OCI-LY7 (cell line): Measurements from ENCODE around the gene GSN. TPM values are rescaled to one million over a fixed set of nuclear protein-coding genes. Genes with fewer than 3 reads are reported as not detected.

ENCODE experiments used
- BruUV-seq: library from RNA; stranded (reverse); fragments of 400-500 nt; replicated peaks from 2 replicates; lab custom pipeline; 2021; lab: Mats Ljungman, UMichigan
- CTCF ChIA-PET: fragments of 300-600 bp; sonication (Branson Sonifier 250); formaldehyde crosslinking; loops from one replicate; lab custom pipeline; 2022; ENCODE audit warnings: antibody characterized with exemption; ENCODE audit not compliant: unreplicated experiment; lab: Charles Lee
- POLR2A ChIA-PET: fragments of 300-600 bp; sonication (Branson Sonifier 250); formaldehyde crosslinking; loops from one replicate; lab custom pipeline; 2022; ENCODE audit warnings: antibody characterized with exemption; lab: Charles Lee
- DNase-seq: peaks from one replicate; pipeline ENCODE4 v3.0.0-alpha.2; 2015; ENCODE audit warnings: low spot score
- H2AFZ ChIP-seq: fragments of 200-600 bp; sonication (generic), shearing (Covaris generic); 2 replicates; pipeline ENCODE4 v1.6.1; 2014; ENCODE audit warnings: mild to moderate bottlenecking, antibody characterized with exemption, low read length, moderate library complexity
- H3K27ac ChIP-seq: fragments of 200-600 bp; sonication (generic); 2 replicates; pipeline ENCODE4 v1.5.1; 2014; ENCODE audit warnings: mixed run types, low read depth, mild to moderate bottlenecking, moderate library complexity, low read length, inconsistent platforms; ENCODE audit not compliant: poor library complexity, severe bottlenecking
- H3K36me3 ChIP-seq: fragments of 200-600 bp; sonication (generic); 2 replicates; pipeline ENCODE4 v1.6.1; 2014; ENCODE audit warnings: mild to moderate bottlenecking, antibody characterized with exemption, low read length, moderate library complexity, mixed read lengths; ENCODE audit not compliant: insufficient read depth
- H3K4me1 ChIP-seq: fragments of 200-600 bp; sonication (generic); 2 replicates; pipeline ENCODE4 v1.5.1; 2014; ENCODE audit warnings: mild to moderate bottlenecking, low read length; ENCODE audit not compliant: insufficient read depth, poor library complexity, severe bottlenecking
- H3K4me2 ChIP-seq: fragments of 200-600 bp; sonication (generic); 2 replicates; pipeline ENCODE4 v1.6.1; 2014; ENCODE audit warnings: mild to moderate bottlenecking, low read length
- H3K4me3 ChIP-seq: fragments of 200-600 bp; sonication (generic); 2 replicates; pipeline ENCODE4 v1.5.1; 2014; ENCODE audit warnings: mild to moderate bottlenecking, low read depth, low read length; ENCODE audit not compliant: poor library complexity, severe bottlenecking
- H3K79me2 ChIP-seq: fragments of 200-600 bp; sonication (generic); 2 replicates; pipeline ENCODE4 v1.6.1; 2016; ENCODE audit warnings: low read depth, mild to moderate bottlenecking, low read length, moderate library complexity, mixed read lengths; ENCODE audit not compliant: insufficient read depth
- H3K9me2 ChIP-seq: fragments of 200-600 bp; sonication (generic); 2 replicates; pipeline ENCODE4 v1.6.1; 2016; ENCODE audit warnings: mild to moderate bottlenecking, low read length, mixed read lengths; ENCODE audit not compliant: insufficient read depth
- H3K9me3 ChIP-seq: fragments of 200-600 bp; sonication (generic); 2 replicates; pipeline ENCODE4 v1.6.1; 2014; ENCODE audit warnings: mild to moderate bottlenecking, mixed run types, low read length, mixed read lengths
- H4K20me1 ChIP-seq: fragments of 200-600 bp; sonication (generic); 2 replicates; pipeline ENCODE4 v1.6.1; 2014; ENCODE audit warnings: mild to moderate bottlenecking, antibody characterized with exemption, low read length, moderate library complexity, mixed read lengths; ENCODE audit not compliant: insufficient read depth
- EZH2phosphoT487 ChIP-seq: fragments of 200-600 bp; sonication (generic); IDR thresholded peaks from 2 replicates; pipeline ENCODE4 v1.6.1; 2018; ENCODE audit warnings: low read depth, borderline replicate concordance, mild to moderate bottlenecking, mixed run types, antibody characterized with exemption, low read length, moderate library complexity, mixed read lengths
- intact Hi-C: fragments of 100-400 bp; cut with micrococcal nuclease; formaldehyde crosslinking; loops from one replicate; pipeline ENCODE4 v1.10.0; 2022; ENCODE audit not compliant: unreplicated experiment
- total RNA-seq, 2 experiments: library from RNA; depleted of rRNA in 1 of 2; stranded (reverse); fragments of >200 nt in 1 of 2; shearing (Covaris generic) in 1 of 2; gene quantifications; 2 replicates each; pipeline ENCODE4 v1.2.3, GENCODE V29; 2014 to 2022
- TF ChIP-seq, protein P1 (sequence below): fragments of 200-600 bp; sonication (generic); conservative IDR thresholded peaks from 2 replicates; pipeline ENCODE4 v1.5.1; 2014; ENCODE audit warnings: mild to moderate bottlenecking, antibody characterized with exemption, low read length, moderate library complexity, mixed read lengths

Gene GSN
- total RNA-seq, 2 experiments from 2014 or later: 13.4 to 16.3 TPM

DNA sequence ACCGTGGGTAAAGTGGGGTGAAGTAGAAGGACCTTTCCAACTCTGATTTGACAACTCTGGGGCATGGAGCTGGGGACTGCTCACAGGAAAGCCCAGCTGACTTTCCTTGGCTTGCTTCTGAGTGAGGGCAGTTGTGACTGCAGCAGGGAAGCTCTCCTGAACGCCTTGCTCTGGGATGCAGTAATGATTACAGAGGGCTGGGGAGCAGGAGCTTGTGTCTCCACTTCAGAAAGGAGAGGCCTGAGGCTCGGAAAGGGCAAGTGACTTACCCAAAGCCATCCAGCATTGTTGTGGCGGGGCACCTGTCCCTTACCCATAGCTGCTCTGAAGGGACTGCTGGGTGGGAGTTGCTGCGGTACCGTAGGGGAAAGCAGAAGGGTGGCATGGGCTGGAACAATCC is 41.2 kb downstream of the GSN start:
- H3K4me3 ChIP-seq: no peak overlapping the region
- H3K4me2 ChIP-seq: no peak overlapping the region
- no peak for DNase-seq
- no peaks in the 10 kb centered on the region for H3K9me3 ChIP-seq
- BruUV-seq: no TSS peak
- no peak for TF ChIP-seq EZH2phosphoT487
- TF ChIP-seq, protein P1, sequence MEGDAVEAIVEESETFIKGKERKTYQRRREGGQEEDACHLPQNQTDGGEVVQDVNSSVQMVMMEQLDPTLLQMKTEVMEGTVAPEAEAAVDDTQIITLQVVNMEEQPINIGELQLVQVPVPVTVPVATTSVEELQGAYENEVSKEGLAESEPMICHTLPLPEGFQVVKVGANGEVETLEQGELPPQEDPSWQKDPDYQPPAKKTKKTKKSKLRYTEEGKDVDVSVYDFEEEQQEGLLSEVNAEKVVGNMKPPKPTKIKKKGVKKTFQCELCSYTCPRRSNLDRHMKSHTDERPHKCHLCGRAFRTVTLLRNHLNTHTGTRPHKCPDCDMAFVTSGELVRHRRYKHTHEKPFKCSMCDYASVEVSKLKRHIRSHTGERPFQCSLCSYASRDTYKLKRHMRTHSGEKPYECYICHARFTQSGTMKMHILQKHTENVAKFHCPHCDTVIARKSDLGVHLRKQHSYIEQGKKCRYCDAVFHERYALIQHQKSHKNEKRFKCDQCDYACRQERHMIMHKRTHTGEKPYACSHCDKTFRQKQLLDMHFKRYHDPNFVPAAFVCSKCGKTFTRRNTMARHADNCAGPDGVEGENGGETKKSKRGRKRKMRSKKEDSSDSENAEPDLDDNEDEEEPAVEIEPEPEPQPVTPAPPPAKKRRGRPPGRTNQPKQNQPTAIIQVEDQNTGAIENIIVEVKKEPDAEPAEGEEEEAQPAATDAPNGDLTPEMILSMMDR: no peak
- H3K4me1 ChIP-seq: no peaks in the 10 kb centered on the region
- no peaks in the 10 kb centered on the region for H3K36me3 ChIP-seq
- POLR2A ChIA-PET: no interaction called here
- no peaks in the 10 kb centered on the region for H3K79me2 ChIP-seq
- H2AFZ ChIP-seq: no peak overlapping the region
- no peak overlapping the region for H3K27ac ChIP-seq
- no peaks in the 10 kb centered on the region for H4K20me1 ChIP-seq
- H3K9me2 ChIP-seq: no peaks in the 10 kb centered on the region
- intact Hi-C loops: no loop called here
- CTCF ChIA-PET: no interaction called here

DNA sequence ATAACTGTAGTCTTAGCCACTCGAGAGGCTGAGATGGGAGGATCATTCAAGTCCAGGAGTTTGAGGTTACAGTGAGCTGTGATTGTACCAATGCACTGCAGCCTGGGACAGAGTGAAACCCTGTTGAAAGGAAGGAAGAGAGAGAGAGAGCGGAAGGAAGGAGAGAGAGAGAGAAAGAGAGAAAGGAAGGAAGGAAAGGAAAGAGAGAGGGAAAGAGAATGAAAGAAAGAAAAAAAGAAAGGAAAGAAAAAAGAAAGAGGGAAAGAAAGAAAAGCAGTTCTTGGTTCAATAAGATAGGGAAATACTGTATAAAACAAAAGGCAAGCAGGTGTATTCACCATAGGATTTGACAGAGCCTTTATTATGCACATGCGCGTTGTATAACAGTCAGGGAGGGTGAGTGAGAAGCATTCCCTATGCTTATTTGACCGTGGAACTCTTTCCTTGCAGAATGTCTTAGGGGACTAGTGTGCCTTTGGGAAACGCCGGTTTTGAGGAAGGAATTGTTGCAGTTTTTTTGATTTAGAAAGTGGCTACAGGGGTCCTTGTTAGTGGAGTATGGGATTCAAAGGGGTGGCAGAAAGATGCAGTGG is 42.0 kb downstream of the GSN start:
- intact Hi-C loops: no loop called here
- H3K36me3 ChIP-seq: no peaks in the 10 kb centered on the region
- no peak for DNase-seq
- no peak overlapping the region for H3K27ac ChIP-seq
- no peak overlapping the region for H3K4me2 ChIP-seq
- H3K9me2 ChIP-seq: no peaks in the 10 kb centered on the region
- no peaks in the 10 kb centered on the region for H3K79me2 ChIP-seq
- BruUV-seq: no TSS peak
- H3K4me3 ChIP-seq: no peak overlapping the region
- CTCF ChIA-PET: no interaction called here
- no peaks in the 10 kb centered on the region for H3K4me1 ChIP-seq
- H2AFZ ChIP-seq: no peak overlapping the region
- TF ChIP-seq, protein P1: no peak
- TF ChIP-seq EZH2phosphoT487: no peak
- H3K9me3 ChIP-seq: no peaks in the 10 kb centered on the region
- POLR2A ChIA-PET: no interaction called here
- H4K20me1 ChIP-seq: no peaks in the 10 kb centered on the region

DNA sequence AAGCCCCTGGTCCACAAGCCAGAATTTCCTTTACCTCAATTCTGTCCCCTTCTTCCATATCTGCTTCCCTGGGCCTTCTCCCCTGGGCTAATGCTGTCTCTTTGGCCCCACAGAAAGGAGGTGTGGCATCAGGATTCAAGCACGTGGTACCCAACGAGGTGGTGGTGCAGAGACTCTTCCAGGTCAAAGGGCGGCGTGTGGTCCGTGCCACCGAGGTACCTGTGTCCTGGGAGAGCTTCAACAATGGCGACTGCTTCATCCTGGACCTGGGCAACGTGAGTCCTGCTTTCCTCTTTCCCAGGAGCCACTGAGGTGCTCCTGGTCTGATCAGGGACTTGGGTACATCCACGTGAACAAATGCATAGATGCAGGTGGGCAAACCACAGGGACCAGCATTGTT is 42.6 kb downstream of the GSN start:
- Histone ChIP-seq H3K4me1 (no peaks in the 10 kb centered on the region), H2AFZ (no peak overlapping the region), H3K9me2 (no peaks in the 10 kb centered on the region), H3K79me2 (no peaks in the 10 kb centered on the region), H3K27ac (no peak overlapping the region), H3K9me3 (no peaks in the 10 kb centered on the region), H3K36me3 (no peaks in the 10 kb centered on the region), H3K4me3 (no peak overlapping the region), H3K4me2 (no peak overlapping the region), H4K20me1 (no peaks in the 10 kb centered on the region)
- TF ChIP-seq, protein P1: no peak
- TF ChIP-seq EZH2phosphoT487: no peak
- no TSS peak for BruUV-seq
- intact Hi-C loops: no loop called here
- POLR2A ChIA-PET: no interaction called here
- CTCF ChIA-PET: no interaction called here
- no peak for DNase-seq
